Kidney glomerular epithelial cell (primary cell): ENCODE results near the gene YBX3.

ENCODE experiments used
- DNase-seq: peaks from one replicate; lab custom pipeline; 2025; lab: John Stamatoyannopoulos, UW

Gene YBX3

DNA sequence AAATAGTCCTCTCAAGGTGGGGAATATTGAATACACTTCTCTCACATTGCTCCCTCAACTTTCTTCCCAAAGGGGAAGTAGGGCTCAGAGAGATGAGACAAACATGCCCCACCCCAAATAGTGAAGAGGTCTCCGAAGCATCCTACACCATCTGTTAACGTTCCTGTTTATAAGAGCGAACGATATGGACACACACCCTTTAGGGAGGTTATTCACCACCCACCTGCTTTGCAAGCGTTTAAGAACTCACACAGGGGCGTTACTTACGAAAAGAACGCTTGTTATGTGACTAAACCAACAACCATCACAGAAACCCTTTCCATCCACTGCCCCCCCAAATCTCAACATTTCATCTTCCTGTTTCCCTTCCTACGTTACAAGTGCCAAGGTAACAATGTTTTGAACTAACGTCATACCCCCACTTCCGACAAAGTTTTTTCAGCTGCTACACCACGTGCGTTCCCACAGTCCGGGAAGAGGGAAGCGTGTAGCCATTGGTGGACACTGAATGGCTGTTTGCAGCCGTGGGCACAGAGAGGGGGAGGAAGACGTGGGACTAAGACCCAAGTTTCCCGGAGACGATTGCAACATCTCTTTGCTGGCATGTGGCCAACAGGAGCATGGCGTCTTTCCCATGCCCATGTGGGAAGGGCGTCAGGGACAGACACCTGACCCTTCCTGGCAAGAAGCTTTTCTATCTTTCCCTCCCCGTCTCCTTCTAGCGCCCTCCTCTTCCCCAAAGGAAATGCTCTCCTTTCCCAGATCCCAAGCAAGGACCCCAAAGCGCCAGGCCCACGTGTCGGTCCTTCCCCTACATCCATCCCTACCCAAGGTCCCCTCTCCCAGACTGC is 1.2 kb downstream of the YBX3 start:
- DNase-seq = peak; percentile 82

- DNase-seq = no peak
Observed at GRCh38 chr12:10720974-10721650, 2.0 kb downstream of the YBX3 start.

- DNase-seq = no peak
Observed at GRCh38 chr12:10719482-10719881, 3.6 kb downstream of the YBX3 start.

- peak; percentile 37 for DNase-seq
Observed at GRCh38 chr12:10718279-10718821, 4.8 kb downstream of the YBX3 start.

GRCh38 chr12:10717410-10717809 is 5.7 kb downstream of the YBX3 start:
- DNase-seq = peak; percentile 54

DNA sequence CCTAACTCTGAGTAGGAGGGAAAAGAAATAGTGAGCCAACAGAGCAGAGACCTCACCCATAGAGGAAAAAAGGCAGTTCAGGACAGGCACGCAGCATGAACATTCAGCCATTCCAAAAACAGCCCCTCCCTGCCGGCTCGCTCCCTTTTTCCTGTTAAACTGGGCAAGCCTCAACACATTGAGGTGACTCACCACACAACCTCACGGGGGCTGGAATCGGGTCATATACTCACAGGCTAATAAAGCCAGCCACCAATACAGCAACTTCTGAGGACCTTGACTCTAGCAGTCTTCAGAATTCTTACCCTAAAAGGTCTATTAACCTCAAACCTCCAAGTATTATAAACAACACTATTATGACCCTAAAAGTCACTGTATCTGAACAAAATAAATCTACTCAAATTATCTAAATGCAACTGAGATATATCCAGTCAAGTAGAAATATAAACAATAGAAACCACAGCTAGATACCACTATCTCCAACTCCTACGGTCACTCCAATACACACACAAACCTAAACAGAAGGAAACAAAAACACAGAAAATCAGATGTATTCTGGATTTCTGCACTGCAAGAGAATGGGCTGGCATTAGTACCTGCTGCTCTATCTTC is 6.3 kb downstream of the YBX3 start:
- peak; percentile 83 for DNase-seq

- DNase-seq = no peak
Observed at GRCh38 chr12:10716277-10716676, 6.8 kb downstream of the YBX3 start.

GRCh38 chr12:10715491-10715890 is 7.6 kb downstream of the YBX3 start:
- DNase-seq = no peak

GRCh38 chr12:10709808-10710207 is 13.3 kb downstream of the YBX3 start:
- DNase-seq = no peak

- DNase-seq = no peak
Observed at GRCh38 chr12:10708862-10709261, 14.3 kb downstream of the YBX3 start.

- DNase-seq = no peak
Observed at GRCh38 chr12:10705655-10706054, 17.5 kb downstream of the YBX3 start.

DNA sequence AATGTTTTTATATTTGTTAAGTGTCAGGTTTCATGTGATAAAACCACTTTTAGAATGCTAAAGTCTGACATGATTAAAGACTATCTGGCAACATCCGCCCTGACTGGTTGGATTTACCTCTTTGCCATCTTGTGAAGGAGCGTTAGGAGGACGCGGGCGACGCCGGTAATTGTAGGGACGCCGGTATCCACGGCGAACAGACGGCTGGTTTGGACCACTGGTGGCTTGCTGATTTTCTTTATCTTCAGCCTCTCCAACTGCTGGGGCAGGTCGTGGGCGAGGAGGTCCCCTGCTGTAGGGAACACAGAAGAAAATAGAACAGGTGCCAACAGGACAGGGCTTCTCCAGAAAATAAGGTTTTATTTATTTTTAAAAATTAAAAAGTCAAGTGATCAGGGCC is 21.3 kb downstream of the YBX3 start:
- no peak for DNase-seq

DNA sequence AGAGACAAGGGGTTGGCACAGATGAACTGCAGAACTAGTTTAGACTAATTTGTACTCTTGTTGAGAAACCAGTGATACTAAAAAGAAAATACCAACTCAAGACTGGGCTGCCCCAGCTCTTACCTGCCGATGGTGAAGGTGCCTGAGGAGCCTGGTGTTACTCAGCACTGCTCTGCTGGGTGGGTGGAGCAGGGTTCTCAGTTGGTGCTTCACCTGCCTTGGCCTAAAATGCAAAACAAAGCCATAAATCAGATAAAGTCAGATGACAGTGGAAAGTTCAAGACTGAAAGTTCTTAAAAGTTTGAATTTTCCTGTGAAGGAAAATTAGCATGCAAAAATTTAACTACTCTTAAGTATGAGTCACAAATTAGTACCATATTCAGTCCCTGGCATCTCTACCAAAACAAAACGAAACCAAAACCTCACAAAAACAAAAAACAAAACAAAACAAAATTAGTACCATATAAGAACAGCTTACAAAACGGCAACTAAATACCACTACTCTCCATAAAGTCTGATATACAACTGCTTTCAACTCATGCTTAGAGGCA is 21.9 kb downstream of the YBX3 start:
- DNase-seq = no peak

GRCh38 chr12:10700581-10700980 is 22.5 kb downstream of the YBX3 start:
- DNase-seq = no peak

GRCh38 chr12:10697862-10698261 is 25.3 kb downstream of the YBX3 start:
- DNase-seq = no peak

DNA sequence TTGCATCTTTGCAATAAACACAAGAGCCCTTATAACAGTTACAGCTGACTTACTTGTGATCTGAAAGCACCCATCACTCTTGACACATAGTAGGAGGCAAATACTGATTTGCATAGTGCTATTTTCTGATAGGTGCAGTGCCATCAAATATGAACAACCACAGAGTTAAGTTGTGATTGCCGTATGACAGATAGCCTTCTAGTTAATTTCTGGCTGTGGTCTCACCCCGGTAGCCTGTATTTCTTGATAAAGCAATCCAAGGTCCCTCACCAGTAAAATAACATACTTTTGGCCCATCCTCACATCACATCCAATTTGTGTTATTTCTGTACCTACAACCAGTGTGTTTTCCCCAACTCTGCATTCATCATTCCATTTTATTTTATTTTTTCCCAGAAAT is 26.0 kb downstream of the YBX3 start:
- no peak for DNase-seq

DNA sequence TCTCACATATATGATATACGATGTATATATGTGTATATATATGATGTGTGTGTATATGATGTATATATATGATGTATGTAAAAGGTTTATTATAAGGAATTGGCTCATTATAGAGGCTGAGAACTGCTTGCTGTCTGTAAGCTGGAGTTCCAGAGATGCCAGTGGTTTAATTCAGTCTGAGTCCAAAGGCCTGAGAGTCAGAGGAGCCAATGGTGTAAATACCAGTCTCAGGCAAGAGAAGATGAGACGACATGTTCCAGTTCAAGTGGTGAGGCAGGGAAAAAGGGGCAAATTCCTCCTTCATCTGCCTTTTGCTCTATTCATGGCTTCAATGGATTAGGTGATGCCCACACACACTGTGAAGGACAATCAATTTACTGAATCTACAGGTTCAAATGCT is 32.2 kb downstream of the YBX3 start:
- no peak for DNase-seq

- DNase-seq = no peak
Observed at GRCh38 chr12:10689146-10689545, 34.0 kb downstream of the YBX3 start.

DNA sequence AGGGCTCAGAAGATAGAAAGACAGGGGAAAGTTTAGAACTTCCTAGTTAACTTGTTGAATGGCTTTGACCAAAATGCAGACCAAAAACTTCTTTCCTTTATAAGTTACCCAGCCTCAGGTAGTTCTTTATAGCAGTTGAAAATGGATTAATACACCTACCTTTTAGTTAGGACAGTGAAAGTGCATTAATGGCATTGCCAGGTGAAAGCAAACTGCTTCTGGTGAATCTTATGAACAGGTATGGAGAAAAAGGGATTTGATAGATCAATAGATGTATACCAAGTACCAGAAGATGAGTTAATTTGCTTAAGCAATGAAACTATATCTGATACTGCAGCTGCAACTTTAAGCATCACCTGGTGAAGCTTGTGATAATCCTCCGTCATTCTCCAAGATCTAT is 35.1 kb downstream of the YBX3 start:
- DNase-seq = no peak

GRCh38 chr12:10673659-10674384 is 49.3 kb downstream of the YBX3 start, which contains the start of gene STYK1:
Gene STYK1 (minus strand): TSS chr12:10674052. CDS start chr12:10634618, 39,434 bp downstream.
- DNase-seq = peak; percentile 48

- no peak for DNase-seq
Observed at GRCh38 chr12:10672231-10672868, 50.8 kb downstream of the YBX3 start.
